BJ (cell line): ENCODE results near the gene WFDC2. TPM values are rescaled to one million over a fixed set of nuclear protein-coding genes. Genes with fewer than 3 reads are reported as not detected.

Source experiments
- CTCF ChIA-PET: fragments of 350-600 bp; formaldehyde crosslinking; extraction: SDS; loops from one replicate; lab custom pipeline; 2021; ENCODE audit warnings: antibody characterized with exemption, inconsistent platforms; lab: Yijun Ruan, JAX
- POLR2A ChIA-PET: fragments of 300-600 bp; sonication (Branson Sonifier 250); formaldehyde crosslinking; extraction: SDS; loops from one replicate; lab custom pipeline; 2021; ENCODE audit warnings: antibody characterized with exemption; lab: Charles Lee
- DNase-seq: peaks from one replicate; pipeline ENCODE4 v3.0.0-alpha.2; 2011; ENCODE audit warnings: low read depth
- H3K27me3 ChIP-seq: 2 replicates; pipeline ENCODE4 v1.6.0; 2011; ENCODE audit warnings: low read length; ENCODE audit not compliant: control insufficient read depth, insufficient read depth
- H3K36me3 ChIP-seq: 2 replicates; pipeline ENCODE4 v1.5.1; 2011; ENCODE audit warnings: low read length; ENCODE audit not compliant: control insufficient read depth, insufficient read depth
- H3K4me3 ChIP-seq: 2 replicates; pipeline ENCODE4 v1.5.1; 2011; ENCODE audit warnings: low read depth, mild to moderate bottlenecking, control low read depth, low read length
- CTCF ChIP-seq: IDR thresholded peaks from 2 replicates; pipeline ENCODE4 v1.5.1; 2011; ENCODE audit warnings: low read depth, mild to moderate bottlenecking, control low read depth, inconsistent platforms, low read length, moderate library complexity; ENCODE audit not compliant: insufficient read depth
- polyA plus RNA-seq: library from polyadenylated mRNA; depleted of rRNA; stranded (reverse); fragments of >200 nt; gene quantifications from 2 replicates; pipeline ENCODE4 v1.2.3, GENCODE V29; 2011

WFDC2 gene
- polyA plus RNA-seq, 1 experiment = not detected

DNA sequence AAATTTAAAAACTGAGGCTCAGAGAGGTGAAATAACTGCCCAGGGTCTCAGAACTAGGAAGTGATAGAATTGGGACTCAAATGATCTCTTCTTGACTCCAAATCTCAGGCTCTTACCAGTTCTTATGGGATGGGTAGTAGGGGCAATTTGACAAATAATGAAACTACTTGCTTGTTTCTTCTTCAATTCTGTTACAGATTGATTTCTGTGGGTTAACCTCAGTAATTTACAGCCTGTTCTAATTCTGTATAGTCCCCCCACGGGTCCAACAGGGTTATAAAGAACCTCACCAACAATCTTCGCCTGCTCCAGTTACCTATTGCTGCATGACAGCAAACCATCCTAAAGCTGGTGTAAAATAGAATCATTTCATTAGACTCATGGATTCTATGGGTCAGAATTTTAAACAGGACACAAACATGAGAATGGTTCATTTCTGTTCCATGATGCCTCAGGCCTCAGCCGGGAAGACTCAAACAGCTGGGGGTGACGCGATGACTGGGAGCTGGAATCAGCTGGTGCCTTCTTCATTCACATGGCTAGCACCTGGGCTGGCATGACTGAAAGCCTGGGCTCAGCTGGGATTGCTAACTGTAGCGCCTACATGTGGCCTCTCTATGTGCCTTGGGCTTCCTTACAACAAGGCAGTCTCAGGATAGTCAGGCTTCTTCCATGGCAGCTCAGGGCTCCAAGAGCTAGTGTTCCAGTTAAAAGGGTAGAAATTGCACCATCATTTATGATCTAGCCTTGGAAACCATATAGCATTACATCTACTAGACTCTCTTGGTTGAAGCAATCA is 6.6 kb upstream of the WFDC2 start:
- ChIA-PET CTCF (interaction anchor here (0.8 to 1.6 kb wide), 4 partner anchors 10 to 26 kb away, joined by 3 read pairs; no protein-coding TSS in a partner anchor), POLR2A (no interaction called here)
- Histone ChIP-seq H3K27me3 (peaks cover 16% of the 10 kb centered on the region), H3K4me3 (no peak overlapping the region), H3K36me3 (no peaks in the 10 kb centered on the region)
- no peak for TF ChIP-seq CTCF
- no peak for DNase-seq

GRCh38 chr20:45463709-45464108 is 5.8 kb upstream of the WFDC2 start:
- ChIA-PET POLR2A (no interaction called here), CTCF (interaction anchor here (1.4 kb wide), 1 partner anchor 11 kb away, joined by 3 read pairs; no protein-coding TSS in a partner anchor)
- Histone ChIP-seq H3K27me3 (peaks cover 21% of the 10 kb centered on the region), H3K36me3 (no peaks in the 10 kb centered on the region), H3K4me3 (no peak overlapping the region)
- TF ChIP-seq CTCF = no peak
- DNase-seq = no peak

DNA sequence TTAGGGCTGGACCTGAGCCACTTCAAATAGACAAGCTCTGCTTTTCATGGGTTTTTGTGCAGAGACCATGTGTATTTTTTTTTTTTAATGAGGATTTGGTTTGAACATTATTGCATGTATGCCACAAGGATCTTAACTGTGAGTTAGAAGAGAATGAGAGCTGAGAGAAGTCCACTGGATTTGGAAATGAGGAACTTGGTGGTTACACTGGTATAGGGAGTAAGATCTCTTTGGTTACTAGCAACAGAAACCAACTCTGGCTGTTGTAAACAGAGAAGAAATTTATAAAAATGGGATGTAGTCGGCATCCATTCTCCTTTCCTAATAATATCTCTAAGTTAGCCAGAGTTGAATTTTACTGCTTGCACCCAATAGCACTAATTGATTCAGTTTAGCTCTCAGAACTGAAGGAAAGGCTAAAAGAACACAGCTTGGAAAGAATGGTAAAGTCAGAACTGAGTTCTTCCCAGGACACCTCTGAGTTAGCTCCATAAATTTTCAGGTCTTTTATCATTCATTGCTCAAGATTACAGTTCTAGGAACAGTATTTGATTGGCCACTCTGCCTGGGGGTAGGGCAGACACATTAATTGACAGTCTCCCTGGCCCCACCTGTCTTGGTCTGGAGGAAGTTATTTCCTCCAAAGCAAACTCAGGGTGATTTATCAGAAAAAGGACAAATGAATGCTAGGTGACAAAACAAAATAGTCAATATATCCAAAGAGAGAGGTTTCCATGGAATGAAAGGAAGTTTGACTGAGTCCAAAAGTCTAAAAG is 3.9 kb upstream of the WFDC2 start:
- ChIA-PET POLR2A (no interaction called here), CTCF (interaction anchor here (1.1 to 1.7 kb wide), 3 partner anchors 29 to 103 kb away, joined by 3 to 4 read pairs (median 3); partner anchors contain the start of gene SYS1)
- Histone ChIP-seq H3K4me3 (no peak overlapping the region), H3K27me3 (peaks cover 30% of the 10 kb centered on the region), H3K36me3 (no peaks in the 10 kb centered on the region)
- DNase-seq = no peak
- TF ChIP-seq CTCF = no peak

- POLR2A ChIA-PET = no interaction called here
- no peak for TF ChIP-seq CTCF
- no peak for DNase-seq
- H3K4me3 ChIP-seq = no peak overlapping the region
- CTCF ChIA-PET = interaction anchor here (1.0 kb wide), 1 partner anchor 17 kb away, joined by 4 read pairs; no protein-coding TSS in a partner anchor
- peaks cover 31% of the 10 kb centered on the region for H3K27me3 ChIP-seq
- H3K36me3 ChIP-seq = no peaks in the 10 kb centered on the region
Observed at GRCh38 chr20:45467172-45467571, 2.4 kb upstream of the WFDC2 start.

DNA sequence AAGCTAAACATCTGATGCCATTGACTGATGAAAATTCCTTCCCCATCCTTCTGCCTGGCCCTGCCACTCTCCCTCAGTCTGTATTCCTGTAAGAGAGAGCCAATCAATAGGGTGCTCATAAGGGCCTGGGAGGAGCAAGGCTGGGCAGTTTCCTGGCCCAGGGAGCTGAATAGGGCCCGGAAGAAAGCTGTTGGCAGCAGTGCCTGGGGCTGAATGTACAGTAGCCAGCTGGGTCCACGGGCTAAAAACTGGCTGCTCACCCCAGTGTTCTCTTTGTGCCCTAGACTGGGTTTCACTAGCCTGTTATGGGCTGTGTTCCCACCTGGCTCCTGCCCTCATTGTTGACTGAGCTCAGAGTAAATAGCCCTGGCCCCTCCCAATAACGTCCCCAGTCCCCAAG is 1.7 kb upstream of the WFDC2 start:
- Histone ChIP-seq H3K36me3 (no peaks in the 10 kb centered on the region), H3K27me3 (peaks cover 31% of the 10 kb centered on the region), H3K4me3 (no peak overlapping the region)
- no peak for DNase-seq
- no peak for TF ChIP-seq CTCF
- ChIA-PET POLR2A (no interaction called here), CTCF (interaction anchor here (0.8 to 1.0 kb wide), 2 partner anchors 18 to 303 kb away, joined by 3 to 4 read pairs; no protein-coding TSS in a partner anchor)
